Hepatocyte (in vitro differentiated cells): ENCODE results near the gene RGS6. TPM values are rescaled to one million over a fixed set of nuclear protein-coding genes. Genes with fewer than 3 reads are reported as not detected.

Source experiments
- DNase-seq: peaks from one replicate; pipeline ENCODE4 v3.0.0-alpha.2; 2016; ENCODE audit warnings: low spot score
- H2AFZ ChIP-seq: fragments of 200-600 bp; sonication (generic); 2 replicates; pipeline ENCODE4 v1.6.0; 2016; ENCODE audit warnings: antibody characterized with exemption, mild to moderate bottlenecking
- H3K27ac ChIP-seq: fragments of 200-600 bp; sonication (generic); 2 replicates; pipeline ENCODE4 v1.5.1; 2016; ENCODE audit warnings: mild to moderate bottlenecking
- H3K27me3 ChIP-seq: fragments of 200-600 bp; sonication (generic); 2 replicates; pipeline ENCODE4 v1.6.1; 2016
- H3K36me3 ChIP-seq: fragments of 200-600 bp; sonication (generic); replicated peaks from 2 replicates; pipeline ENCODE4 v1.5.1; 2016; ENCODE audit warnings: low read depth; ENCODE audit not compliant: insufficient read depth
- H3K4me1 ChIP-seq: fragments of 200-600 bp; sonication (generic); 2 replicates; pipeline ENCODE4 v1.5.1; 2016; ENCODE audit warnings: mild to moderate bottlenecking, moderate library complexity; ENCODE audit not compliant: insufficient read depth
- H3K4me2 ChIP-seq: fragments of 200-600 bp; sonication (generic); 2 replicates; pipeline ENCODE4 v1.6.0; 2016
- H3K4me3 ChIP-seq: fragments of 200-600 bp; sonication (generic); 2 replicates; pipeline ENCODE4 v1.5.1; 2016; ENCODE audit warnings: mild to moderate bottlenecking
- H3K79me2 ChIP-seq: fragments of 200-600 bp; sonication (generic); 2 replicates; pipeline ENCODE4 v1.6.0; 2017; ENCODE audit warnings: mild to moderate bottlenecking
- H3K9me2 ChIP-seq: fragments of 200-600 bp; sonication (generic); replicated peaks from 2 replicates; pipeline ENCODE4 v1.6.0; 2017; ENCODE audit warnings: mild to moderate bottlenecking; ENCODE audit not compliant: insufficient read depth
- H3K9me3 ChIP-seq: fragments of 200-600 bp; sonication (generic); 2 replicates; pipeline ENCODE4 v1.5.1; 2016; ENCODE audit warnings: low read depth, mild to moderate bottlenecking
- H4K20me1 ChIP-seq: fragments of 200-600 bp; sonication (generic); 2 replicates; pipeline ENCODE4 v1.6.0; 2016; ENCODE audit warnings: mild to moderate bottlenecking; ENCODE audit not compliant: insufficient read depth, poor library complexity, severe bottlenecking
- CTCF ChIP-seq: fragments of 200-600 bp; sonication (generic); IDR thresholded peaks from 2 replicates; pipeline ENCODE4 v1.5.1; 2016; ENCODE audit warnings: antibody characterized with exemption, mild to moderate bottlenecking; ENCODE audit not compliant: poor library complexity
- EZH2 ChIP-seq: fragments of 200-600 bp; sonication (generic); IDR thresholded peaks from 2 replicates; pipeline ENCODE4 v1.6.1; 2016; ENCODE audit warnings: antibody characterized with exemption, mild to moderate bottlenecking, borderline replicate concordance
- EZH2phosphoT487 ChIP-seq: fragments of 200-600 bp; sonication (generic); IDR thresholded peaks from one replicate; pipeline ENCODE4 v1.6.1; 2018; ENCODE audit warnings: antibody characterized with exemption, mild to moderate bottlenecking, low read depth, moderate library complexity; ENCODE audit not compliant: unreplicated experiment, severe bottlenecking
- WGBS: methylation state at CpG from one replicate; pipeline ENCODE4 v1.1.6; 2016; ENCODE audit warnings: low lambda C conversion rate; ENCODE audit errors: missing lambda C conversion rate; 5-methylcytosine and 5-hydroxymethylcytosine counted together
- polyA plus RNA-seq: library from polyadenylated mRNA; unstranded; fragments of >200 nt; fragmentation: Nextera tagmentation; extraction: Ambion mirVana; gene quantifications from 2 replicates; pipeline ENCODE4 v1.2.1, GENCODE V29; 2016
- total RNA-seq: library from RNA; depleted of rRNA; stranded (reverse); fragments of >200 nt; gene quantifications from 2 replicates; pipeline ENCODE4 v1.2.3, GENCODE V29; 2014

The RGS6 gene
- total and polyA plus RNA-seq, 2 experiments from 2014 or later = 0.25 to 0.87 TPM

- no peaks in the 10 kb centered on the region for H3K36me3 ChIP-seq
- H2AFZ ChIP-seq = no peak overlapping the region
- no peaks in the 10 kb centered on the region for H3K27me3 ChIP-seq
- DNase-seq = no peak
- no peak overlapping the region for H3K4me2 ChIP-seq
- 97% methylated on average over 1 of the region's 1 CpG for WGBS
- no peaks in the 10 kb centered on the region for H3K9me3 ChIP-seq
- no peaks in the 10 kb centered on the region for H3K79me2 ChIP-seq
- H4K20me1 ChIP-seq = no peaks in the 10 kb centered on the region
- H3K4me1 ChIP-seq = no peaks in the 10 kb centered on the region
- TF ChIP-seq CTCF = no peak
- TF ChIP-seq EZH2phosphoT487 = no peak
- TF ChIP-seq EZH2 = no peak
- no peak overlapping the region for H3K27ac ChIP-seq
- H3K4me3 ChIP-seq = no peak overlapping the region
- H3K9me2 ChIP-seq = no peaks in the 10 kb centered on the region
Measured at GRCh38 chr14:72070458-72070857, 138.2 kb downstream of the RGS6 start.

GRCh38 chr14:72075649-72076334 lies 143.6 kb downstream of the RGS6 start:
- Histone ChIP-seq H3K4me3 (no peak overlapping the region), H2AFZ (no peak overlapping the region), H3K36me3 (no peaks in the 10 kb centered on the region), H3K79me2 (no peaks in the 10 kb centered on the region), H3K4me2 (no peak overlapping the region), H3K4me1 (no peaks in the 10 kb centered on the region), H3K27ac (no peak overlapping the region), H3K9me2 (no peaks in the 10 kb centered on the region), H4K20me1 (no peaks in the 10 kb centered on the region), H3K9me3 (no peaks in the 10 kb centered on the region), H3K27me3 (no peaks in the 10 kb centered on the region)
- no peak for DNase-seq
- TF ChIP-seq EZH2phosphoT487 (no peak), EZH2 (no peak), CTCF (no peak)
- WGBS = 57% methylated on average over 9 of the region's 9 CpGs

- Histone ChIP-seq H4K20me1 (no peaks in the 10 kb centered on the region), H3K27ac (no peak overlapping the region), H3K36me3 (no peaks in the 10 kb centered on the region), H3K4me1 (no peaks in the 10 kb centered on the region), H2AFZ (no peak overlapping the region), H3K27me3 (no peaks in the 10 kb centered on the region), H3K9me2 (no peaks in the 10 kb centered on the region), H3K4me2 (no peak overlapping the region), H3K9me3 (no peaks in the 10 kb centered on the region), H3K79me2 (no peaks in the 10 kb centered on the region), H3K4me3 (no peak overlapping the region)
- TF ChIP-seq EZH2phosphoT487 (no peak), EZH2 (no peak), CTCF (no peak)
- WGBS = 97% methylated on average over 1 of the region's 1 CpG
- DNase-seq = no peak
Measured at GRCh38 chr14:72081137-72081536, 148.9 kb downstream of the RGS6 start.
